ENCODE results near the gene CPNE1.
"Not testable (repeated sequence)": the region's sequence is repeated elsewhere in the genome, so short reads cannot be mapped to it uniquely, and the experiment has no call there.

CPNE1 gene

GRCh38 chr20:35664466-35665206, at the start of gene CPNE1, which contains the start of gene RBM12:
TSS of gene CPNE1 (minus strand) at chr20:35664900. CDS start at chr20:35632923, 31,977 bp downstream.
TSS of gene RBM12 (minus strand) at chr20:35664900. CDS start at chr20:35655322, 9,578 bp downstream.
- Mint-ChIP-seq H3K4me3 (peak within 1 kb of the TSS; percentile 80), H3K27ac (peak within 1 kb of the TSS; percentile 98), H3K36me3 (ENCODE audit: low read depth) (peaks cover 40% of the 10 kb centered on the region), H3K9me3 (no peaks in the 10 kb centered on the region), H3K4me1 (peaks cover 38% of the 10 kb centered on the region), H3K27me3 (no peaks in the 10 kb centered on the region)
- DNase-seq (peak; percentile 93), ATAC-seq (peak; percentile 68)

DNA sequence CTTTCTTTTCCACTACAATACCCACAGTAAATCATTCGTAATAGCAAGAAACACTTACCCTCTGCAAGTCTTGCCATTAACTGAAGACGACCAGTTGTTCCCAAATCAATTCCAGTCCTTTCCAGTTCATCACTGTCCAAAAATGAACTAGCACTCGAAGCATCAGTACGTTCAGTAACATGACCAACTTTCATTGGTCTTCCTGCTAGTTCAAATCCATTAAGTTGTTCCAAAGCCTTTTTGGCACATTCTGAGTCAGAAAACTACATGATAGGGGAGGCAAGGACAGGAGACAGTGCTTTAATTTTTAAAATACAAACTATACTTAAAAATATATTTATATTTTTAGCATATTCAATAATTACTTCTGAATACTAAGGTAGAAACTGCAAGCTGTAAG, 49.4 kb upstream of the CPNE1 start:
- no peaks in the 10 kb centered on the region for H3K9me3 Mint-ChIP-seq
- no peak overlapping the region for H3K4me3 Mint-ChIP-seq
- peaks cover 83% of the 10 kb centered on the region for H3K36me3 Mint-ChIP-seq (ENCODE audit: low read depth)
- H3K27me3 Mint-ChIP-seq: no peaks in the 10 kb centered on the region
- ATAC-seq (no peak), DNase-seq (no peak)
- H3K27ac Mint-ChIP-seq: no peak overlapping the region
- H3K4me1 Mint-ChIP-seq: peaks cover 67% of the 10 kb centered on the region

- ATAC-seq, H3K9me3 Mint-ChIP-seq, DNase-seq, H3K27me3 Mint-ChIP-seq, H3K4me3 Mint-ChIP-seq: not testable (repeated sequence)
- Mint-ChIP-seq H3K4me1 (peaks cover 66% of the 10 kb centered on the region), H3K36me3 (ENCODE audit: low read depth) (peaks cover 84% of the 10 kb centered on the region), H3K27ac (peak overlapping the region; percentile 59)
Measured at GRCh38 chr20:35713120-35713519, 48.4 kb upstream of the CPNE1 start.

DNA sequence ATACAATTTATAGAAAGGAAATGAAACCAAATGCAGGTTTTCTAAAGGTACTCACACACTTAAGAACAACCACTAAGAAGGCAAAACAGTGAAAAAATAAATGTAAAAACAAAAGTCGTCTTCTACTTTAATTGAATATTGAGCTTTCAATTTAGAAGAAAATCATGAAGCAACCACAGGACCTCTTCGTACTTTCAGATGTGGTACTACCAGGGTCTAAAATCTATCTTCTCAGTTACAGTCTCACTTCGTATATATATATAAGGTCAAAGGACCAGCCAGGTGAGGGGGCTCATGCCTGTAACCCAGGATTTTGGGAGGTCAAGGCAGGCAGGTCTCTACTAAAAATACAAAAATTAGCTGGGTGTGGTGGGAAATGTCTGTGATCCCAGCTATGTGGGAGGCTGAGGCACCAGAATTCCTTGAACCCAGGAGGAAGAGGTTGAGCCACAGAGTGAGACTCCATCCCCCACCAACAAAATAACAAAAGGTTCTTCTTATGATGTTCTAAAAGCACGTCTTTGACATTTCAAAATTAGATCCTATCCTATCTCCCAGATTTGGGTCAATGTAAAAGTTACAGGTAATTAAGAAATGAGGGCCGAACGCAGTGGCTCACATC, 47.0 kb upstream of the CPNE1 start:
- Mint-ChIP-seq H3K36me3 (ENCODE audit: low read depth) (peaks cover 81% of the 10 kb centered on the region), H3K4me1 (peaks cover 59% of the 10 kb centered on the region), H3K9me3 (no peaks in the 10 kb centered on the region), H3K27ac (peak overlapping the region; percentile 74), H3K27me3 (no peaks in the 10 kb centered on the region), H3K4me3 (peak overlapping the region; percentile 16)
- ATAC-seq: peak; percentile 46
- DNase-seq: no peak

- ATAC-seq: no peak
- no peak for DNase-seq
- H3K4me3 Mint-ChIP-seq: no peak overlapping the region
- H3K4me1 Mint-ChIP-seq: peaks cover 56% of the 10 kb centered on the region
- peaks cover 81% of the 10 kb centered on the region for H3K36me3 Mint-ChIP-seq (ENCODE audit: low read depth)
- no peaks in the 10 kb centered on the region for H3K9me3 Mint-ChIP-seq
- no peaks in the 10 kb centered on the region for H3K27me3 Mint-ChIP-seq
- H3K27ac Mint-ChIP-seq: peak overlapping the region; percentile 74
Measured at GRCh38 chr20:35710884-35711587, 46.3 kb upstream of the CPNE1 start.

DNA sequence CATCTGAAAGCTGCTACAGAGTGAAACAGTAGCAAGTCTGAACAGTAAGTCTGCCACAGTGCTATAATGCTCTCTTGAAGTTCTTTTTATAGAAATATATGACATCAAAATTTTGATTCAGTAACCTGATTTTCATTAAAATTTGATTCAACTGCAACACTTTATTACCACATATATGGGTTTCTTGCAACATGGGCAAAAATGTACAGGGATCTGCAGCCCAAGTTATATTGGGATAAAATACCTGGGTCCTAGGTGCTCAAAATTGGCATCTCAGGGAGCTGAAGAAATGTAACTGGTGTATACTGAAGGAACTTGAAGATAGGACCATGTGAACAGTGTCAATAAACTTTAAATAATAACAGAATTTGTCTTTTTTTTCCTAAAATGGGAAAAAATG, 45.3 kb upstream of the CPNE1 start:
- no peak for DNase-seq
- no peak for ATAC-seq
- no peak overlapping the region for H3K27ac Mint-ChIP-seq

DNA sequence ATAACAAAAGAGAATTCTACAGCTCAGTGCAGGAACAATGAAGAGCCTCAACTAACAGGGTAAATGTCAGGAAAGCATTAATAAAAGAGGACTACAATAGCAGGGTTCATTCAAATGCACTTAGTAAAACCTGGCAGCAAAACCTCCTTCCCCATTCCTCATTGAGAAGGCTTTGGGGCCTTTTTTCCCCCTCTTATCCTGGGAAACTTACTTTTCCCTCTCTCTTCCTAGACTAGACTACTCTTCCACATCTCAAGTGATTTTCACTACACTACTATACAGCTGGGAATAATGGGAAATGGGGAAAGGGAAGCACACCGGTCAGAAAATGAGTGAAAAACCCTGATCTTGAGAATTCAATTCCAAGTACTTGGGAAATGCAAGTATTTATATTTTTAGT, 44.6 kb upstream of the CPNE1 start:
- Mint-ChIP-seq H3K4me3 (no peak overlapping the region), H3K27me3 (no peaks in the 10 kb centered on the region), H3K27ac (peak overlapping the region; percentile 80), H3K4me1 (peaks cover 48% of the 10 kb centered on the region), H3K36me3 (ENCODE audit: low read depth) (peaks cover 83% of the 10 kb centered on the region), H3K9me3 (no peaks in the 10 kb centered on the region)
- ATAC-seq (no peak), DNase-seq (no peak)

More for the DNA sequence above, 45.3 kb upstream of the CPNE1 start:
- no peak overlapping the region for H3K4me3 Mint-ChIP-seq
- peaks cover 49% of the 10 kb centered on the region for H3K4me1 Mint-ChIP-seq
- peaks cover 82% of the 10 kb centered on the region for H3K36me3 Mint-ChIP-seq (ENCODE audit: low read depth)
- H3K9me3 Mint-ChIP-seq: no peaks in the 10 kb centered on the region
- H3K27me3 Mint-ChIP-seq: no peaks in the 10 kb centered on the region

- Mint-ChIP-seq H3K27me3 (no peaks in the 10 kb centered on the region), H3K27ac (peak overlapping the region; percentile 80), H3K4me3 (no peak overlapping the region), H3K4me1 (peaks cover 44% of the 10 kb centered on the region), H3K36me3 (ENCODE audit: low read depth) (peaks cover 84% of the 10 kb centered on the region), H3K9me3 (no peaks in the 10 kb centered on the region)
- DNase-seq: no peak
- ATAC-seq: no peak
Measured at GRCh38 chr20:35708502-35708901, 43.8 kb upstream of the CPNE1 start.

- not testable (repeated sequence) for H3K9me3 Mint-ChIP-seq, ATAC-seq, H3K27ac Mint-ChIP-seq, H3K27me3 Mint-ChIP-seq, H3K4me3 Mint-ChIP-seq, DNase-seq
- peaks cover 87% of the 10 kb centered on the region for H3K36me3 Mint-ChIP-seq (ENCODE audit: low read depth)
- peaks cover 38% of the 10 kb centered on the region for H3K4me1 Mint-ChIP-seq
Measured at GRCh38 chr20:35706591-35707529, 42.2 kb upstream of the CPNE1 start.

DNA sequence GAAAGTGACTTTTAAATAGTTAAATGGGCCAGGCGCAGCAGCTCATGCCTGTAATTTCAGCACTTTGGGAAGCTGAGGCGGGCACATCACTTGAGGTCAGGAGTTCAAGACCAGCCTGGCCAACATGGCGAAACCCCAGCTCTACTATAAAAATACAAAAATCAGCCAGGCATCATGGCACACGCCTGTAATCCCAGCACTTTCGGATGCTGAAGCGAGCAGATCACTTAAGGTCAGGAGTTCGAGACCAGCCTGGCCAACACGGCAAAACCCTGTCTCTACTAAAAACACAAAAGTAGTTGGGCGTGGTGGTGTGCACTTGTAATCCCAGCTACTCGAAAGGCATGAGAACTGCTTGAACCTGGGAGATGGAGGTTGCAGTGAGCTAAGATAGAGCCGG, 41.2 kb upstream of the CPNE1 start:
- Mint-ChIP-seq H3K36me3 (ENCODE audit: low read depth) (peaks cover 84% of the 10 kb centered on the region), H3K4me1 (peaks cover 38% of the 10 kb centered on the region)
- H3K4me3 Mint-ChIP-seq, H3K27me3 Mint-ChIP-seq, H3K27ac Mint-ChIP-seq, DNase-seq, H3K9me3 Mint-ChIP-seq, ATAC-seq: not testable (repeated sequence)

DNA sequence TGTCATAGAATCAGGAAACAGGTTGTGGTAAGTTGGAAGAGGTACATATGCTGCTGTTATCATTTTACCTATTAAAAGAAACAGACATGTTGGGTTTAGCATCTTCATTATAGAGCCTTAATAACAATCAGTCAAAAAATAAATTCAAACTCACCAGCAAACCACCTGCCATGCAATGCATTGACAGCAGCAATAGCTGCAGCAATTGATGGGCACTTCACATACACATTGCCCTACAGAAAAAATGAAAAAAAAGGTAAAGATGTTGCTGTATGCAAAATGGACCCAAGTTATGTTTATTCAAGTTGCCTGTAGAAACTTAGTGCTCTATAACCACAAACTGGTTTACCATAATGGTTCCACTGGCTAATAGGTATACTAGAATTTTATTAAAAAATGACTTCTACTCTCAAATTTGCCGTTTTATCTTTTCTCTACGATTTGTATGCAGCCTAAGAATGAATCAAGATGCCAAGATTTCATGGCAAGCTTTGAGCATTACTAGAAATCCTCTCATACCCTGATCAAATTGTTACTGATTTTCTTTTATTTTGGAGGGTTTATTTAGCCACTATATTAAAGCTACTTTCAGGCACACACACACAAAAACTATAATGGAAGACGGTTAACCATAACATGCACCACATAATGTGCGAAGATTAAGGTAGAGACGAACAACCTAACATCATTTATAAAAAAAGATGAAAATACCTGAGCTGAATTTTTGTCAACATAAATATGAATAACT, 40.0 kb upstream of the CPNE1 start:
- Mint-ChIP-seq H3K27ac (peak overlapping the region; percentile 26), H3K4me1 (peaks cover 36% of the 10 kb centered on the region), H3K36me3 (ENCODE audit: low read depth) (peaks cover 77% of the 10 kb centered on the region), H3K4me3 (no peak overlapping the region), H3K27me3 (no peaks in the 10 kb centered on the region), H3K9me3 (no peaks in the 10 kb centered on the region)
- no peak for DNase-seq
- ATAC-seq: no peak

DNA sequence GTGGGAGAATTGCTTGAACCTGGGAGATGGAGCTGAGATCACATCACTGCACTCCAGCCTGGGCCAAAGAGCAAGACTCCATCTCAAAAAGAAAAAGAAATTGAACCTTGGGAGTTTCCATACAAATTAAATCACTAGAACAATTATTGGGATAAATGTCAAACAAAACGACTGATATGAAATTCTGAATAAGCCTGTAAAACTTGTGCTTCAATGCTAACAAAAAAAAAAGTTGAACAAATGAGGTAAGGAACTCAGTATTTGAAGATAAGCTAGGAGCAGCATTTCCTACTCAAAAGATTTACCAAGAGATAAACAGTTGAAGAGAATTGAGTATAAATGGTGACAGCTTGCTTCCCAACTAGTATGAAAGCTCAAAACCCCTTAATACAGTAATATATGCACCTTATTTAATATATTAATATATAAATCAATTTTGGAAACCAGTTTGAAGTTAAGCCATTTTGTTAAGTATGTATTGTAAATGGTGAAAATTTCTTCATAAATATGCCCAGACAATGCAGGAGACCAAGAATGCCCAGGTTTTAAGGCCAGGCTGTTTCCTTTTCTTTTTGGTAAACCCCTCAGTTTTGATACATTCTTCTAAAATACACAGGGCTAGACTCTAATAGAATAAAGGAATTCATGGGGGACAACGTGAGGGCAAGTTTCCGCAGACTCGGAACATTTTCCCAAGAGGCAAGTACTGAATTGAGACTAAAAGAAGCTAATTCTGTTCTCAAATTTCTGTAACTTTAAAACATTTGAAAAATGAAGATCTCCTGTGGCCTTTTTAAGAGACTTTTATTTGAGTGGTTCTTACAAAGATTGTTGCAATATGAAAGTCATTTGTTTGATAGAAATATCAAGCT, 38.4 kb upstream of the CPNE1 start:
- no peaks in the 10 kb centered on the region for H3K27me3 Mint-ChIP-seq
- ATAC-seq (no peak), DNase-seq (no peak)
- H3K4me3 Mint-ChIP-seq: no peak overlapping the region
- H3K36me3 Mint-ChIP-seq (ENCODE audit: low read depth): peaks cover 69% of the 10 kb centered on the region
- H3K27ac Mint-ChIP-seq: peak overlapping the region; percentile 97
- peaks cover 38% of the 10 kb centered on the region for H3K4me1 Mint-ChIP-seq
- no peaks in the 10 kb centered on the region for H3K9me3 Mint-ChIP-seq

Data from activated naive CD8-positive, alpha-beta T cell treated with anti-CD3 and anti-CD28 coated beads, Interleukin-2, amount 50 U/mL, for 24 hours (primary cell).